ENCODE results near the gene TUBA1B. TPM values are rescaled to one million over a fixed set of nuclear protein-coding genes. Genes with fewer than 3 reads are reported as not detected.

TUBA1B gene
- total and polyA plus RNA-seq, 2 of the 8 experiments (the other 6 are each of a cell fraction or from before 2014, with no cell fraction given) = 2,092 to 6,837 TPM

- Histone ChIP-seq H4K5ac (ENCODE audit: insufficient read length, low read depth, low read length) (no peak overlapping the region), H3K27ac (ENCODE audit: low read depth, low read length) (no peak overlapping the region), H3K4me3 (ENCODE audit: extremely low read depth in 1 of 4, insufficient read depth in 2 of 4, low read depth in 3 of 4, low read length in 4 of 4) (no peak overlapping the region), H3K4me1 (replicated peaks in 1 of 4; ENCODE audit: control insufficient read depth in 3 of 4, insufficient read depth in 4 of 4, low read length in 3 of 4) (no peaks in the 10 kb centered on the region), H2AFZ (ENCODE audit: low read length) (peak overlapping the region; percentile 11; the same call in 1 of the 2 replicates), H3K4me2 (ENCODE audit: insufficient read depth in 1 of 2, low read depth in 2 of 2, low read length in 2 of 2) (no peak overlapping the region), H2AK5ac (ENCODE audit: low read depth, low read length) (no peak overlapping the region), H3K23ac (ENCODE audit: insufficient read length) (no peak overlapping the region), H2BK20ac (ENCODE audit: low read length) (no peak overlapping the region), H4K91ac (replicated peaks; ENCODE audit: insufficient read length, low read length) (no peak overlapping the region), H3K56ac (replicated peaks; ENCODE audit: insufficient read length, low read depth, low read length) (no peak overlapping the region), H3K27me3 (replicated peaks in 1 of 4; ENCODE audit: control insufficient read depth in 3 of 4, extremely low read depth in 1 of 4, insufficient read depth in 3 of 4, low read length in 3 of 4) (no peaks in the 10 kb centered on the region), H3K9ac (replicated peaks in 1 of 4; ENCODE audit: extremely low read depth in 1 of 4, low read depth in 3 of 4, low read length in 3 of 4) (no peak overlapping the region), H3K4ac (replicated peaks; ENCODE audit: insufficient read length, low read depth, low read length) (no peak overlapping the region), H3K79me1 (ENCODE audit: low read depth, low read length) (no peaks in the 10 kb centered on the region), H2BK5ac (ENCODE audit: low read depth, low read length) (no peak overlapping the region), H2BK12ac (ENCODE audit: low read depth, low read length) (no peak overlapping the region), H3K36me3 (ENCODE audit: control insufficient read depth in 2 of 4, insufficient read depth in 4 of 4, low read length in 3 of 4) (no peaks in the 10 kb centered on the region), H3K79me2 (ENCODE audit: control insufficient read depth in 1 of 2, insufficient read depth in 2 of 2, low read length in 2 of 2) (no peaks in the 10 kb centered on the region), H3K9me3 (ENCODE audit: insufficient read depth in 2 of 2, low read depth in 1 of 2, low read length in 1 of 2) (peaks cover 0 to 3% of the 10 kb centered on the region in 2 experiments; a peak in 1 of 4 replicates), H4K8ac (ENCODE audit: extremely low read depth, insufficient read depth, low read length) (no peak overlapping the region), H2BK120ac (replicated peaks; ENCODE audit: low read depth, low read length) (no peak overlapping the region), H3K23me2 (ENCODE audit: low read depth, low read length) (no peaks in the 10 kb centered on the region), H3K14ac (ENCODE audit: insufficient read length) (no peak overlapping the region), H3K18ac (ENCODE audit: extremely low read depth, low read length) (no peak overlapping the region), H4K20me1 (replicated peaks in 1 of 2; ENCODE audit: control insufficient read depth in 1 of 2, insufficient read depth in 2 of 2, low read length in 2 of 2) (no peaks in the 10 kb centered on the region), H2BK15ac (ENCODE audit: low read length) (no peak overlapping the region)
- FAIRE-seq = peak; percentile 48
- ChIA-PET CTCF (ENCODE audit: partially characterized antibody) (interaction anchor here (0.8 to 7.6 kb wide), 16 partner anchors 8 to 137 kb away, joined by 3 to 84 read pairs (median 8); partner anchors contain the start of genes DHH, LMBR1L and TUBA1B), POLR2A (ENCODE audit: partially characterized antibody) (interaction anchor here (1.0 to 3.8 kb wide), 5 partner anchors 10 to 144 kb away, joined by 3 to 62 read pairs (median 4); partner anchors contain the start of genes LMBR1L and TUBA1B)
- DNase-seq (ENCODE audit: low read depth in 1 of 2, low spot score in 2 of 2) = peak; percentile 13 to 56
- WGBS, 2 experiments (ENCODE audit: extremely low coverage in 1 of 2, insufficient coverage in 1 of 2, insufficient read length in 1 of 2, insufficient replicate concordance in 2 of 2, low coverage in 1 of 2, low lambda C conversion rate in 2 of 2, missing lambda C conversion rate in 1 of 2) = 36% methylated on average over 6 of the region's 6 CpGs; no CpG with 5 or more reads in 1 of the 2 experiments
- TF ChIP-seq RAD21 (IDR thresholded peaks at IDR 0.05 in 1 of 2, conservative IDR thresholded peaks at IDR 0.05 in 1 of 2; ENCODE audit: low read depth in 2 of 2, low read length in 2 of 2) = peak; percentile 75 to 80
- TF ChIP-seq BACH1 (IDR thresholded peaks at IDR 0.05; ENCODE audit: low read length) = no peak
- TF ChIP-seq CEBPB (IDR thresholded peaks at IDR 0.05; ENCODE audit: low read depth, low read length) = no peak
- no peak for TF ChIP-seq CREB1 (IDR thresholded peaks at IDR 0.05)
- no peak for TF ChIP-seq HDAC6 (IDR thresholded peaks at IDR 0.05; ENCODE audit: low read depth, low read length)
- TF ChIP-seq EGR1 (IDR thresholded peaks at IDR 0.05; ENCODE audit: borderline replicate concordance, low read depth, low read length) = no peak
- TF ChIP-seq ASH2L (IDR thresholded peaks at IDR 0.05; ENCODE audit: low read length) = no peak
- TF ChIP-seq NANOG (IDR thresholded peaks at IDR 0.05; ENCODE audit: insufficient read depth, low read depth, low read length, poor library complexity, severe bottlenecking) = no peak
- TF ChIP-seq SIX5 (IDR thresholded peaks at IDR 0.05; ENCODE audit: low read depth, low read length) = no peak
- TF ChIP-seq ATF3 (IDR thresholded peaks at IDR 0.05; ENCODE audit: insufficient read depth, low read depth, low read length) = no peak
- no peak for TF ChIP-seq FOSL1 (IDR thresholded peaks at IDR 0.05; ENCODE audit: insufficient read depth, low read depth, low read length)
- TF ChIP-seq SIN3A (conservative IDR thresholded peaks at IDR 0.05 in 1 of 2, IDR thresholded peaks at IDR 0.05 in 1 of 2; ENCODE audit: low read depth in 1 of 2, low read length in 2 of 2) = no peak
- no peak for TF ChIP-seq CHD2 (IDR thresholded peaks at IDR 0.05; ENCODE audit: low read length)
These were observed 10.0 kb downstream of the TUBA1B start for GRCh38 chr12:49121047-49121696.
